ENCODE measurements around the gene AKAP13. TPM values are rescaled to one million over a fixed set of nuclear protein-coding genes. Genes with fewer than 3 reads are reported as not detected.

The AKAP13 gene
- total RNA-seq, 1 donor from 2014 or later, result 73.8 TPM

DNA sequence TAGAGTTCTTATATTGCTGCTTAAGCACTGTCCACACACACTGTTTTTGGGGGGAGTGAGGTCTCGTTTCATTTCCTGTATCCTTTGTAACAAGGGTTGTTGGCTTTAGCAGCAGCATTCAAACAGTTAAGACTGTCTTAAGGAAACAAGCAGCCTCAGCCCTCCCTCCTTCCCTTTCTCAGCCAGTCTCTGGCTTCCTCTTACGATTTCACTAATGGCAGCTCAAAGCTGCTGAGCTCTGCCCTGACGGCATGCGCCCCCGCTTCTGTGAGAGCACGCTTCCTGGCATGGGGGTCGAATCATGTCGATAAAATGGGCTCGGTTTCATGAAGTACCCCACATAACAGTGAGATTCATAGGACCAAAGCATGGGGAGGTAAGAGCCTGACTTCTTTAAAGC is 309.3 kb downstream of the AKAP13 start:
- H3K4me3 Mint-ChIP-seq, result peak overlapping the region; percentile 54
- Histone ChIP-seq H3K4me3 (peak overlapping the region; percentile 39), H3K79me2 (ENCODE audit: low read depth) (peaks cover 6% of the 10 kb centered on the region), H3K4me2 (peak overlapping the region; percentile 83), H3F3A (ENCODE audit: low read depth) (peaks cover 2% of the 10 kb centered on the region), H3K9me3 (ENCODE audit: low read depth) (no peaks in the 10 kb centered on the region), H3K27me3 (no peaks in the 10 kb centered on the region), H2AFZ (replicated peaks) (peak overlapping the region; percentile 51), H3K36me3 (peaks cover 5% of the 10 kb centered on the region), H4K20me1 (ENCODE audit: low read depth) (no peaks in the 10 kb centered on the region), H3K4me1 (peaks cover 28% of the 10 kb centered on the region), H3K9ac (peak overlapping the region; percentile 38), H3K27ac (peak overlapping the region; percentile 56)
- H3K27me3 Mint-ChIP-seq (ENCODE audit: insufficient read depth, low read depth), result no peaks in the 10 kb centered on the region
- peaks cover 4% of the 10 kb centered on the region for H3K36me3 Mint-ChIP-seq
- H3K4me1 Mint-ChIP-seq, result peaks cover 18% of the 10 kb centered on the region
- H3K9me3 Mint-ChIP-seq, result no peaks in the 10 kb centered on the region
- DNase-seq (ENCODE audit: low spot score), result peak; percentile 80
- TF ChIP-seq EZH2phosphoT487 (IDR thresholded peaks at IDR 0.05), result no peak
- no peak for TF ChIP-seq EZH2 (IDR thresholded peaks at IDR 0.05)
- TF ChIP-seq, protein P1, sequence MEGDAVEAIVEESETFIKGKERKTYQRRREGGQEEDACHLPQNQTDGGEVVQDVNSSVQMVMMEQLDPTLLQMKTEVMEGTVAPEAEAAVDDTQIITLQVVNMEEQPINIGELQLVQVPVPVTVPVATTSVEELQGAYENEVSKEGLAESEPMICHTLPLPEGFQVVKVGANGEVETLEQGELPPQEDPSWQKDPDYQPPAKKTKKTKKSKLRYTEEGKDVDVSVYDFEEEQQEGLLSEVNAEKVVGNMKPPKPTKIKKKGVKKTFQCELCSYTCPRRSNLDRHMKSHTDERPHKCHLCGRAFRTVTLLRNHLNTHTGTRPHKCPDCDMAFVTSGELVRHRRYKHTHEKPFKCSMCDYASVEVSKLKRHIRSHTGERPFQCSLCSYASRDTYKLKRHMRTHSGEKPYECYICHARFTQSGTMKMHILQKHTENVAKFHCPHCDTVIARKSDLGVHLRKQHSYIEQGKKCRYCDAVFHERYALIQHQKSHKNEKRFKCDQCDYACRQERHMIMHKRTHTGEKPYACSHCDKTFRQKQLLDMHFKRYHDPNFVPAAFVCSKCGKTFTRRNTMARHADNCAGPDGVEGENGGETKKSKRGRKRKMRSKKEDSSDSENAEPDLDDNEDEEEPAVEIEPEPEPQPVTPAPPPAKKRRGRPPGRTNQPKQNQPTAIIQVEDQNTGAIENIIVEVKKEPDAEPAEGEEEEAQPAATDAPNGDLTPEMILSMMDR (IDR thresholded peaks at IDR 0.05), result no peak
- H3K27ac Mint-ChIP-seq, result peak overlapping the region; percentile 80

DNA sequence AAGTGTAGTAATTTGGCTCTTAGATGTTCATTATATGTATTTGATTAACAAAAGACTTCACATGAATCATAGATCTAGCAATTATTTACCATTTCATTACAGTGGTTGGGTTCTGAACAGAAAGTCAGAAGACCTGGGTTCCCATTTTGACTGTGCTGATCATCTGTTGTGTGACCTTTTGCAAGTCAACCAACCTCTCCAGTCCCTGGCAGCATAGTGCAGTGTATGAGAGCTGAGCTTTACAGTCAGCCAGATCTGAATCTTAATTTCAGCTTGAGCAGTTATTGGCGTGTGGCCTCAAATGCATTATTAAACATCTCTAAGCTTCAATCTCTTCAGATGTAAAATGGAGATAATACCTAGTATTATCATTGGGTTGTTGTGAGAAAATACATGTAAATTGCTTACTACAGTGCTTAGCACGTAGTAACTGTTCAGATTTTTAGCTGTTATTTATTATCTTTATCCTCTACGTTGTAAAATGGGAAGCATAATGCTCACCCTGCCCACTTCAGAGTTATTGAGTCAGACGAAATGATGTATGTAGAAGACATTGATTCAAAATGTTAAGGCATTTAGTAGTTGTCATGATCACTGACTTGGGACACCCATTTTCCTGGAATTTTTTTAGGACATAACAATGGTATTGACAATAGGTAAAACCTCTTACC is 310.3 kb downstream of the AKAP13 start:
- Histone ChIP-seq H3K79me2 (ENCODE audit: low read depth) (peaks cover 6% of the 10 kb centered on the region), H4K20me1 (ENCODE audit: low read depth) (no peaks in the 10 kb centered on the region), H3F3A (ENCODE audit: low read depth) (peaks cover 2% of the 10 kb centered on the region), H3K36me3 (peaks cover 5% of the 10 kb centered on the region), H3K4me1 (peaks cover 28% of the 10 kb centered on the region), H3K9me3 (ENCODE audit: low read depth) (no peaks in the 10 kb centered on the region), H2AFZ (replicated peaks) (no peak overlapping the region), H3K9ac (no peak overlapping the region), H3K27me3 (no peaks in the 10 kb centered on the region), H3K27ac (no peak overlapping the region), H3K4me3 (peak overlapping the region; percentile 39), H3K4me2 (peak overlapping the region; percentile 83)
- Mint-ChIP-seq H3K9me3 (no peaks in the 10 kb centered on the region), H3K27me3 (ENCODE audit: insufficient read depth, low read depth) (no peaks in the 10 kb centered on the region), H3K27ac (no peak overlapping the region), H3K4me1 (peaks cover 18% of the 10 kb centered on the region), H3K4me3 (no peak overlapping the region), H3K36me3 (peaks cover 10% of the 10 kb centered on the region)
- TF ChIP-seq, protein P1 (IDR thresholded peaks at IDR 0.05), result no peak
- no peak for TF ChIP-seq EZH2 (IDR thresholded peaks at IDR 0.05)
- TF ChIP-seq EZH2phosphoT487 (IDR thresholded peaks at IDR 0.05), result no peak
- DNase-seq (ENCODE audit: low spot score), result no peak

DNA sequence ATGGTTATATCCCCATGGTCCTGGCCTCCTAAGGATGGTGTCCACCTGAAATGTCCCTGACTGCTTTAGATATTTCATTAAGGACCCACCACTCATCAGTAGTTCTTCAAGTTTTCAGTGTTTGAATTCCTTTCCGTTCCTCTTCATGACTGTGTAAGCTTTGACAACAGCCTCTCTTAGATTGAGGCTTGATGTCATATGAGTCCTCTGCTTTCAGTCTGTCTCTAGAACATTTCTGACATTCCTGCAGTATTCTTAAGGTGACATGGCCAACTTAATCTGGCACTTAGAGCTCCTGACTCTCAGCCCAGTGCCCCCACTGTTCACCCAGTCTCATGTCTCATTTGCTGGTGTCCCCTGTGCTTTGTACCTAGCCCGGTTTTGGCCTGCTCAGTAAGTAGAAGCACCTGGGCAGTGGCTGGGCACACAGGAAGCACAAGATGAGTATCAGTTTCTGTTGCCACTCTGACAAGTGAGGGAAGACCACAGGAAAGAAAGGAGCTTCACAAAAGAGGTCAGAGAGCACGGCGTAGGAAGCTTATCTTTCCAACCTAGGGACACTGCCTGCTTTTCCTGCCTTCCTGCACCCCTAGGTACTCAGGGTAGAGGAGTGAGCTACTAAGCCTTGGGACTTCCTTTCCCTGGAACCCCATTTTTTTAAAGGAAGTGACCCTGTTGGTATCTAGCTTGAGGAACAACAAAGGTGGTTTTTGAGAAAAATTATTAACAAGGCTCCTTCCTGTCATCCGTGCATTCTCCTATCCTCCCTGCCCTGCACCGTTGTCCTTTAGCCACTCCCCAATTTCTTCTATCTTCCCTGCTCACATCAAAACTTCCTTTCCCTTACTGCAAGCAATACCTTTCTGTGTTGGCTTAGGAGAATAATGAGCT is 311.2 kb downstream of the AKAP13 start:
- Histone ChIP-seq H2AFZ (replicated peaks) (no peak overlapping the region), H3K9ac (no peak overlapping the region), H3K36me3 (peaks cover 5% of the 10 kb centered on the region), H3K4me1 (peaks cover 28% of the 10 kb centered on the region), H3F3A (ENCODE audit: low read depth) (peaks cover 2% of the 10 kb centered on the region), H3K27me3 (no peaks in the 10 kb centered on the region), H3K4me3 (no peak overlapping the region), H3K9me3 (ENCODE audit: low read depth) (no peaks in the 10 kb centered on the region), H4K20me1 (ENCODE audit: low read depth) (no peaks in the 10 kb centered on the region), H3K4me2 (no peak overlapping the region), H3K27ac (no peak overlapping the region), H3K79me2 (ENCODE audit: low read depth) (peaks cover 6% of the 10 kb centered on the region)
- TF ChIP-seq EZH2phosphoT487 (IDR thresholded peaks at IDR 0.05) (no peak), EZH2 (IDR thresholded peaks at IDR 0.05) (no peak)
- TF ChIP-seq, protein P1 (IDR thresholded peaks at IDR 0.05), result no peak
- Mint-ChIP-seq H3K27ac (no peak overlapping the region), H3K27me3 (ENCODE audit: insufficient read depth, low read depth) (no peaks in the 10 kb centered on the region), H3K4me1 (peaks cover 18% of the 10 kb centered on the region), H3K4me3 (no peak overlapping the region), H3K36me3 (peaks cover 13% of the 10 kb centered on the region), H3K9me3 (no peaks in the 10 kb centered on the region)
- DNase-seq (ENCODE audit: low spot score), result peak; percentile 4

Measured in neural progenitor cell (in vitro differentiated cells).